Nephron (organoid): ENCODE data around the gene CFL1.
"Not testable (repeated sequence)": the region's sequence is repeated elsewhere in the genome, so short reads cannot be mapped to it uniquely, and the experiment has no call there.

Source experiments
- H3K27ac Mint-ChIP-seq, 3 experiments: 2 replicates each; pipeline ENCODE4 v1.8.0; 2020; ENCODE audit warnings: mixed read lengths in 3 of 3, mild to moderate bottlenecking in 2 of 3, moderate library complexity in 1 of 3
- H3K27me3 Mint-ChIP-seq: 2 replicates; pipeline ENCODE4 v1.8.0; 2021; ENCODE audit warnings: low read depth, mild to moderate bottlenecking, moderate library complexity, mixed read lengths
- H3K36me3 Mint-ChIP-seq: 2 replicates; pipeline ENCODE4 v1.8.0; 2020; ENCODE audit warnings: low read depth, mixed read lengths
- H3K4me1 Mint-ChIP-seq: 2 replicates; pipeline ENCODE4 v1.8.0; 2020; ENCODE audit warnings: mixed read lengths
- H3K4me3 Mint-ChIP-seq, 3 experiments: 2 replicates each; pipeline ENCODE4 v1.8.0; 2020; ENCODE audit warnings: mild to moderate bottlenecking in 3 of 3, mixed read lengths in 3 of 3, moderate library complexity in 2 of 3
- H3K9me3 Mint-ChIP-seq: 2 replicates; pipeline ENCODE4 v1.8.0; 2020; ENCODE audit warnings: mixed read lengths
- TF ChIP-seq, protein P1 (sequence below), 3 experiments: fragments of 200-600 bp; sonication (generic); IDR thresholded peaks; one replicate each; pipeline ENCODE4 v1.5.0; 2021; ENCODE audit warnings: antibody characterized with exemption in 3 of 3; ENCODE audit not compliant: unreplicated experiment in 3 of 3

CFL1 gene

DNA sequence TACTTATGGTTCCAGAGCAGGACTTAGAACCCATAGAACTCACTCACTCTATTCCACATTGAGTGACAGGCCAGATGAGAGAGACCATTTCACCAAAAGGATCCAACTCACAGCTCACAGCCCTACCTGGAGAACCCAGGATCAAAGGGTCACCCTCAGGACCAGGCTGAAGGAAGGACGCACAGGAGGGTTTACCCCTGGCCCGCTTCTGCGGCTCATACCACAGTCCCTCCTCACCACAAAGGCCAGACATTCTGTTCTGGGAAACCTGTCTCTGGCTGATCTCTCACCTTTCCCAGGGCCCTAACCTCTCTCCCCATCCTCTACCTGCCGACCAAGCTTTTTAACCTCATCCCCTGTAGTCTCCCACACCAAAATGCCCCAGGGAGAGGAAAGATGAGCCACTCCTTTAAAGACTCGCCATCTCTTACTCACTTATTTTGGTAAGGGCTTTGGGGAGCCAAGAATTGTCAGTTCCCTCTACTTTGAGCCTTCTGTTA lies 37.6 kb upstream of the CFL1 start:
- H3K27ac Mint-ChIP-seq = no peak overlapping the region
- H3K9me3 Mint-ChIP-seq = no peaks in the 10 kb centered on the region
- peaks cover 21% of the 10 kb centered on the region for H3K4me1 Mint-ChIP-seq
- H3K36me3 Mint-ChIP-seq = no peaks in the 10 kb centered on the region
- TF ChIP-seq, protein P1, sequence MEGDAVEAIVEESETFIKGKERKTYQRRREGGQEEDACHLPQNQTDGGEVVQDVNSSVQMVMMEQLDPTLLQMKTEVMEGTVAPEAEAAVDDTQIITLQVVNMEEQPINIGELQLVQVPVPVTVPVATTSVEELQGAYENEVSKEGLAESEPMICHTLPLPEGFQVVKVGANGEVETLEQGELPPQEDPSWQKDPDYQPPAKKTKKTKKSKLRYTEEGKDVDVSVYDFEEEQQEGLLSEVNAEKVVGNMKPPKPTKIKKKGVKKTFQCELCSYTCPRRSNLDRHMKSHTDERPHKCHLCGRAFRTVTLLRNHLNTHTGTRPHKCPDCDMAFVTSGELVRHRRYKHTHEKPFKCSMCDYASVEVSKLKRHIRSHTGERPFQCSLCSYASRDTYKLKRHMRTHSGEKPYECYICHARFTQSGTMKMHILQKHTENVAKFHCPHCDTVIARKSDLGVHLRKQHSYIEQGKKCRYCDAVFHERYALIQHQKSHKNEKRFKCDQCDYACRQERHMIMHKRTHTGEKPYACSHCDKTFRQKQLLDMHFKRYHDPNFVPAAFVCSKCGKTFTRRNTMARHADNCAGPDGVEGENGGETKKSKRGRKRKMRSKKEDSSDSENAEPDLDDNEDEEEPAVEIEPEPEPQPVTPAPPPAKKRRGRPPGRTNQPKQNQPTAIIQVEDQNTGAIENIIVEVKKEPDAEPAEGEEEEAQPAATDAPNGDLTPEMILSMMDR (IDR thresholded peaks at IDR 0.05; ENCODE audit: unreplicated experiment in 3 of 3) = no peak
- H3K27me3 Mint-ChIP-seq = peaks cover 61% of the 10 kb centered on the region
- H3K4me3 Mint-ChIP-seq = peak overlapping the region in 2 of 3 experiments; percentile 3 to 40

DNA sequence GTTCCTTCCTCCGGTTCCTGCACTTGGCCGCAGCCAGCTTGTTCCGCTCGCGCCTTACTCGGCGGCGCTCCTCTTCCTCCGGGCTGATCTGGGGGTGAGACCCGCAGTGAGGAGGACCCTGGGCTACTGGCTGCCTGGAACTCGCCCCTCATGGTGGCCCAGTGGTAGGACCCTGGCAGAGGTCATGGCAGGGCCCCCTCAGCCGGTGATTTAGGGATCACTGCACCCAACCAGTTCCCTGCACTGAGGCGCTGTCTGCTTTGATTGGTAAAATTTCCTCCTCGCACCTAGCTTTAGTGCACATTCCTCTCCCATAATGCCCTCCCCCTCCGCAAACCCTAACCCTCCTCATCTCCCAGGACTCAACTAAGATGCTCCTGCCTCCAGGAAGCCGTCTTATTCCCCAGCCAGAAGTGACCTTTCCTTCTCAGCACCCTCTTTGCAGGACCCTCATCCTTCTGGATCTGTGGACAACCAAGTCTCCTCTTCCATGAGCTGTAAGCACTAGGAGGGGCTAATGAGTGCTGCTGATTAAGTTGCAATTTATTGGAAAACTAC lies 36.1 kb upstream of the CFL1 start:
- peak overlapping the region in 2 of 3 experiments; percentile 30 to 60 for H3K27ac Mint-ChIP-seq
- H3K36me3 Mint-ChIP-seq = no peaks in the 10 kb centered on the region
- H3K4me3 Mint-ChIP-seq = peak overlapping the region; percentile 34 to 64 (median 37)
- H3K9me3 Mint-ChIP-seq = no peaks in the 10 kb centered on the region
- peaks cover 50% of the 10 kb centered on the region for H3K27me3 Mint-ChIP-seq
- peaks cover 33% of the 10 kb centered on the region for H3K4me1 Mint-ChIP-seq
- TF ChIP-seq, protein P1 (IDR thresholded peaks at IDR 0.05; ENCODE audit: unreplicated experiment in 3 of 3) = no peak

DNA sequence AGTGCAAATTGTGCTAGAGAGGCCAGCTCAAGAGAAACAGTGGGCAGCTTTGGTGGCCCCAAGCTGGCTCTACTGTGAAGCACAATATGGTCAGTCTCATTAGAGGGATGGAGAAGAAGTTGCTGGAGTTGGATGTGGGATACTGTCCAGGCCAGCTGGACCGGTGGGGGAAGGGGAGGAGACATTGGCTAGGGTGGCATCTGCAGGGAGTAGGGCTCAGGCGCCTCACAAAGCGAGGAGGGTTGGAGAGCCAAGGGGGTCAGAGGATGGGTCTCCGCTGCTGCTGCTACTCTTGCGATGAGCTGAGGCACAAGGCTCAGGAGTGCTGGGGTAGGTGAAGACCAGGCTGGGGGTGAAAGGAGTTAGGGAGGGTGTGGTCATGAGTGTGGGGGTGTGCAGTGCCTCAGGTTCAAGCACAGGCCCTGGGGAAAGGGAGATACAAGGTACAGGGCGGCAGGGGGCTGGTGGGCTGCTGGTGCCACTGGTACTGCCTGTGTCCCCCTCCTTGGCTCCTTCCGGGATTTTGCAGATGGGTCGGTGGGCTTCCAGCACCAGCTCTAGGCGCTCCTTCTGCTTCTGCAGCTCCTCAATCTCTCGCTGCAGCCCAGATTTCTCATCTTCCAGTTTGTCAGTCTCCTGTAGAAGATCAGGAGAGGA lies 34.8 kb upstream of the CFL1 start:
- TF ChIP-seq, protein P1 (IDR thresholded peaks at IDR 0.05; ENCODE audit: unreplicated experiment in 3 of 3) = no peak
- H3K9me3 Mint-ChIP-seq = no peaks in the 10 kb centered on the region

DNA sequence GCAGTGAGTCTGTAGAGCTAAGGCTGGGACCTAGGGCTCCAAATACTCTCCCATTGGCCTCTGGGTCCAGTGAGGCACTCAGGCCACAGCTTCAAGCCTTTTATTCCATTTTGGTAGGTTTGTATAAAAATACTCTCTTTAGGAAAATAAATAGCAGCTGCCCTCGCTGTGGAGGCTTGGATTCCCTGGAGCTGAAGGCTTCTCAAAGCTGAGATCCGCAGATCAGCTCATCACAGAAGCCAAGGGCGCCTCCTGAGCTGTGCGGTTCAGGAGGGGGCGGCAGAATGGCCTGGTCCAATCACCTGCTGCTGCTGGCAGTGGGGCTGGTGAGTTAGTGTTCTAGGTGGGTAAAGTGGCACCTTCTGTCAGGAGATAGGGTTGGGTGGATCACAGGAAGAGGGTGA lies 34.2 kb upstream of the CFL1 start:
- not testable (repeated sequence) for H3K36me3 Mint-ChIP-seq, H3K9me3 Mint-ChIP-seq
- H3K4me3 Mint-ChIP-seq = peak overlapping the region; percentile 72 to 84 (median 81)
- peaks cover 30% of the 10 kb centered on the region for H3K27me3 Mint-ChIP-seq
- H3K4me1 Mint-ChIP-seq = peaks cover 34% of the 10 kb centered on the region
- peak overlapping the region in 2 of 3 experiments; percentile 14 to 50 for H3K27ac Mint-ChIP-seq

More for the DNA sequence above, 34.8 kb upstream of the CFL1 start:
- Mint-ChIP-seq H3K36me3 (no peaks in the 10 kb centered on the region), H3K27me3 (peaks cover 37% of the 10 kb centered on the region), H3K4me3 (peak overlapping the region; percentile 72 to 84 (median 81)), H3K4me1 (peaks cover 34% of the 10 kb centered on the region), H3K27ac (peak overlapping the region in 1 of 3 experiments; percentile 14)

DNA sequence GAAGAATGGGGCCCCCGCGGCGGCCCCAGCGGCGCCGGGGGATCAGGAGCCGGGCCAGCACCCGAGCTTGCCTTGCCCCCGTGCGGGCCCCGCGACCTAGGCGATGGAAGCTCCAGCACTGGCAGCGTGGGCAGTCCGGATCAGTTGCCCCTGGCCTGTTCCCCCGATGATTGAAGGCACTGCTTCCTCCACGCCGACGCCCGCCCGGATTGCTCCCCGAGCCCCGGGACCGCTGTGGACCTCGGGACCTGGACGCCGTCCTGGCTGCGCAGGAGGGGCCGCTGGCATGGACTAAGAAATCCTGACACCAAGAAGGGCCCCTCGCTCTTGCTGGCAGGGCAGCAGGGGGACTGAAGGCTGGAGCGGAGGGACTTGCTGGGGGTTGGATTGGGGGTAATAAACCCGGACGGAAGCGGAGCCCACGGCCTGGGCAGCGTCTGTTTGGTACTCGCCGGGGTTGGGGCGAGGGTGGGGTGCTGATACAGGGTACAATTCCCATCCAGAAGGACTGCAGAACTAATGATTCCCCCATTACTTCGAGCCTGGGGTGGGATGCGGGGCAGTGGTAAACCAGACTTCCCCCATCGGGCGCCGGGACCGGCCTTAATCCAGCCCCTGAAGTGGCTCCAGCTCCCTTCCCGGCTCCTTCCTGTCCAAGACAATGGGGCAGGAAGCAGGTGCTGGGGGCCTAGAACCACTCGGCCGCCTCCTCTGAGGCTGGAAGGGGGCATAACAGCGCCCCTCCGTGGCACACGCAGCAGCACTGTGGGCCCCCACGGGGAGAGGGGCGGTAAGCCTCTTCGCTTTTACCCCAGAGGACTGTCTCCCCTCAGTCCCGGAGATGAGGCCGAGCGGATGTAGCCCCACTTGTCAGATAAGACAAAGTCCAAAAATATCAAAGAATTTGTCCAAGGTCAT lies 33.5 kb upstream of the CFL1 start:
- H3K27ac Mint-ChIP-seq = peak overlapping the region in 2 of 3 experiments; percentile 14 to 50
- H3K4me1 Mint-ChIP-seq = peaks cover 40% of the 10 kb centered on the region
- peaks cover 24% of the 10 kb centered on the region for H3K27me3 Mint-ChIP-seq
- H3K4me3 Mint-ChIP-seq = peak overlapping the region; percentile 81 to 92 (median 84)
- peaks cover 5% of the 10 kb centered on the region for H3K36me3 Mint-ChIP-seq
- TF ChIP-seq, protein P1 (IDR thresholded peaks at IDR 0.05; ENCODE audit: unreplicated experiment in 3 of 3) = peak in 1 of 3 experiments; percentile 4
- no peaks in the 10 kb centered on the region for H3K9me3 Mint-ChIP-seq
